Thyroid gland (tissue), 4 donors: ENCODE results near the gene NFXL1. TPM values are rescaled to one million over a fixed set of nuclear protein-coding genes. Genes with fewer than 3 reads are reported as not detected.

Experiments used
- DNase-seq, 2 donors: peaks; one replicate each; pipeline ENCODE4 v3.0.0-alpha.2; 2019
- H3K27ac ChIP-seq, 3 donors: fragments of 200-600 bp; sonication (generic); 1 replicate in 2 of 3; 2 replicates in 1 of 3; pipeline ENCODE4 v1.5.1; 2016 to 2019; ENCODE audit warnings: mild to moderate bottlenecking in 1 of 3, moderate library complexity in 1 of 3
- H3K27me3 ChIP-seq: fragments of 200-600 bp; sonication (generic); one replicate; pipeline ENCODE4 v1.5.1; 2019
- H3K36me3 ChIP-seq, 2 donors: fragments of 200-600 bp; sonication (generic); one replicate each; pipeline ENCODE4 v1.5.1; 2016 to 2019
- H3K4me1 ChIP-seq, 2 donors: fragments of 200-600 bp; sonication (generic); one replicate each; pipeline ENCODE4 v1.5.1; 2017 to 2019
- H3K4me3 ChIP-seq, 3 donors: fragments of 200-600 bp; sonication (generic); replicated peaks in 1 of 3; 1 replicate in 2 of 3; 2 replicates in 1 of 3; pipeline ENCODE4 v1.5.1; 2016; ENCODE audit warnings: mild to moderate bottlenecking in 1 of 3
- H3K9me3 ChIP-seq: fragments of 200-600 bp; sonication (generic); one replicate; pipeline ENCODE4 v1.5.1; 2017
- POLR2A ChIP-seq, 2 donors: fragments of 450-650 bp; IDR thresholded peaks; one replicate each; pipeline ENCODE4 v1.6.1; 2017; ENCODE audit warnings: antibody characterized with exemption in 2 of 2, mild to moderate bottlenecking in 2 of 2, moderate library complexity in 1 of 2
- WGBS, 2 donors: methylation state at CpG; one replicate each; pipeline ENCODE4 v1.1.5; 2017; 5-methylcytosine and 5-hydroxymethylcytosine counted together
- intact Hi-C: fragments of 100-400 bp; cut with DNase I; formaldehyde crosslinking; loops from one replicate; pipeline ENCODE4 v1.15.1; 2023
- total RNA-seq, 4 donors: library from RNA; depleted of rRNA; stranded (reverse); fragments of >200 nt; gene quantifications; one replicate each; pipeline ENCODE4 v1.2.3, GENCODE V29; 2016
- TF ChIP-seq, protein P1 (sequence below), 6 experiments: fragments of 200-600 bp in 3 of 6; fragments of 450-650 bp in 3 of 6; sonication (generic) in 3 of 6; IDR thresholded peaks; one replicate each; pipeline ENCODE4 v1.5.1; 2016 to 2019; ENCODE audit warnings: antibody characterized with exemption in 6 of 6, mild to moderate bottlenecking in 2 of 6, inconsistent platforms in 1 of 6, moderate library complexity in 1 of 6

The NFXL1 gene
- total RNA-seq, 4 donors from 2014 or later = 17.3 to 66.4 (median 23.0) TPM

DNA sequence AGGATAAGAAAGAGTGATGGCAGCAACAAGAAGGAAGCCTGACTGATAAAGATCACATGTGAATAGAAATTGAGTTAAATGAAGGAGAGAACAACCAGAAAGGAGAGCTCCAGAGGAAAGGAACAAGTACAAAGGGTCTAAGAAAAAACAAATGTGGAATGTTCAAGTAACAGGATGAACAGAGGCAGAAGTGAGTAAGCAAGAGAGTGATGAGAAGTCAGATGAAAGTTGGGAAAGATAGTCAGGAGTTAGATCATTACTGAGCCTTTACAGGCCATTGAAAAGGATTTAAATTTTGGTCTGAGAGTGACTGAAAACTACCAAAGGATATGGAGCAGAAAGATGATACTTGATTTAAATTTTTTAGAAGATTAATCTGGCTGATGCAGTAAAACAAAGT is 38.1 kb downstream of the NFXL1 start:
- Histone ChIP-seq H3K4me1 (no peaks in the 10 kb centered on the region), H3K27ac (no peak overlapping the region), H3K27me3 (no peaks in the 10 kb centered on the region), H3K9me3 (no peaks in the 10 kb centered on the region), H3K4me3 (no peak overlapping the region), H3K36me3 (peaks cover 43 to 51% of the 10 kb centered on the region in 2 donors)
- TF ChIP-seq POLR2A (IDR thresholded peaks at IDR 0.05) = no peak
- no peak for DNase-seq
- intact Hi-C loops = no loop called here

GRCh38 chr4:47873877-47874541 is 40.4 kb downstream of the NFXL1 start:
- no peaks in the 10 kb centered on the region for H3K9me3 ChIP-seq
- peaks cover 41 to 51% of the 10 kb centered on the region in 2 donors for H3K36me3 ChIP-seq
- H3K4me3 ChIP-seq = no peak overlapping the region
- H3K27me3 ChIP-seq = no peaks in the 10 kb centered on the region
- WGBS, 2 donors = 92 to 96% methylated on average over 3 of the region's 3 CpGs
- no peak overlapping the region for H3K27ac ChIP-seq
- TF ChIP-seq, protein P1, sequence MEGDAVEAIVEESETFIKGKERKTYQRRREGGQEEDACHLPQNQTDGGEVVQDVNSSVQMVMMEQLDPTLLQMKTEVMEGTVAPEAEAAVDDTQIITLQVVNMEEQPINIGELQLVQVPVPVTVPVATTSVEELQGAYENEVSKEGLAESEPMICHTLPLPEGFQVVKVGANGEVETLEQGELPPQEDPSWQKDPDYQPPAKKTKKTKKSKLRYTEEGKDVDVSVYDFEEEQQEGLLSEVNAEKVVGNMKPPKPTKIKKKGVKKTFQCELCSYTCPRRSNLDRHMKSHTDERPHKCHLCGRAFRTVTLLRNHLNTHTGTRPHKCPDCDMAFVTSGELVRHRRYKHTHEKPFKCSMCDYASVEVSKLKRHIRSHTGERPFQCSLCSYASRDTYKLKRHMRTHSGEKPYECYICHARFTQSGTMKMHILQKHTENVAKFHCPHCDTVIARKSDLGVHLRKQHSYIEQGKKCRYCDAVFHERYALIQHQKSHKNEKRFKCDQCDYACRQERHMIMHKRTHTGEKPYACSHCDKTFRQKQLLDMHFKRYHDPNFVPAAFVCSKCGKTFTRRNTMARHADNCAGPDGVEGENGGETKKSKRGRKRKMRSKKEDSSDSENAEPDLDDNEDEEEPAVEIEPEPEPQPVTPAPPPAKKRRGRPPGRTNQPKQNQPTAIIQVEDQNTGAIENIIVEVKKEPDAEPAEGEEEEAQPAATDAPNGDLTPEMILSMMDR (IDR thresholded peaks at IDR 0.05) = no peak
- no peak for TF ChIP-seq POLR2A (IDR thresholded peaks at IDR 0.05)
- intact Hi-C loops = no loop called here
- DNase-seq = no peak
- no peaks in the 10 kb centered on the region for H3K4me1 ChIP-seq

GRCh38 chr4:47863486-47863885 is 50.9 kb downstream of the NFXL1 start:
- TF ChIP-seq, protein P1 (IDR thresholded peaks at IDR 0.05) = no peak
- no peak for TF ChIP-seq POLR2A (IDR thresholded peaks at IDR 0.05)
- no peak for DNase-seq
- no peak overlapping the region for H3K27ac ChIP-seq
- no peak overlapping the region for H3K4me3 ChIP-seq
- no peaks in the 10 kb centered on the region for H3K36me3 ChIP-seq
- WGBS, 2 donors = 75 to 96% methylated on average over 4 of the region's 4 CpGs
- no peaks in the 10 kb centered on the region for H3K4me1 ChIP-seq
- H3K27me3 ChIP-seq = no peaks in the 10 kb centered on the region
- intact Hi-C loops = no loop called here
- H3K9me3 ChIP-seq = no peaks in the 10 kb centered on the region

DNA sequence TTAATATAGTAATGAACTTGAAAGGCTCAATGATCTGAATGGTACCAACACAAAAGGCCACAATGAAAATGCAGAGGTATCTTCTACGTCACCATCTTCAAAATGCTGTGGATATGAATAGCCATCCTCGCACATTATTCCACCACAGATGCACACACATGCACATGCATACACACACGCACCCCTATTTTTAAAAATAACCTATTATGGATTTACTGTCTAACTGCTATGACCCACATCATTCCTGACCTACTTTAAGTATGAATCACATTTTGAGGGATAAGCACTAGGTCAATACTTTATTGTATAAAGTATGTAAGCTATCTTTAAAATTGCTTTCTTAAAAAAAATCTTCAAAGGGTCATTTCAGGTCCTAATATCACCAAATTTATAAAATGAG is 52.1 kb downstream of the NFXL1 start:
- H3K4me1 ChIP-seq = no peaks in the 10 kb centered on the region
- H3K36me3 ChIP-seq = no peaks in the 10 kb centered on the region
- intact Hi-C loops = no loop called here
- no peak overlapping the region for H3K27ac ChIP-seq
- H3K4me3 ChIP-seq = no peak overlapping the region
- H3K27me3 ChIP-seq = no peaks in the 10 kb centered on the region
- DNase-seq = no peak
- 96% methylated on average over 3 of the region's 3 CpGs for WGBS, 2 donors
- TF ChIP-seq, protein P1 (IDR thresholded peaks at IDR 0.05) = no peak
- TF ChIP-seq POLR2A (IDR thresholded peaks at IDR 0.05) = no peak
- no peaks in the 10 kb centered on the region for H3K9me3 ChIP-seq

GRCh38 chr4:47860305-47860704 is 54.1 kb downstream of the NFXL1 start:
- TF ChIP-seq, protein P1 (IDR thresholded peaks at IDR 0.05) = no peak
- no peak for TF ChIP-seq POLR2A (IDR thresholded peaks at IDR 0.05)
- no peak overlapping the region for H3K4me3 ChIP-seq
- DNase-seq = no peak
- intact Hi-C loops = no loop called here
- no peaks in the 10 kb centered on the region for H3K27me3 ChIP-seq
- H3K9me3 ChIP-seq = no peaks in the 10 kb centered on the region
- H3K4me1 ChIP-seq = no peaks in the 10 kb centered on the region
- no peaks in the 10 kb centered on the region for H3K36me3 ChIP-seq
- no peak overlapping the region for H3K27ac ChIP-seq
- 97% methylated on average over 1 of the region's 1 CpG for WGBS, 2 donors
